Ecto neural progenitor cell (in vitro differentiated cells): Measurements from ENCODE around the gene PRR5.
A peak's percentile ranks its signal among the peaks of the same experiment; 100 is the strongest.
"Not testable (repeated sequence)": the region's sequence is repeated elsewhere in the genome, so short reads cannot be mapped to it uniquely, and the experiment has no call there.

Experiments used
- DNase-seq: peaks from one replicate; pipeline ENCODE4 v3.0.0-alpha.2; 2018; ENCODE audit warnings: low spot score

Gene PRR5

DNA sequence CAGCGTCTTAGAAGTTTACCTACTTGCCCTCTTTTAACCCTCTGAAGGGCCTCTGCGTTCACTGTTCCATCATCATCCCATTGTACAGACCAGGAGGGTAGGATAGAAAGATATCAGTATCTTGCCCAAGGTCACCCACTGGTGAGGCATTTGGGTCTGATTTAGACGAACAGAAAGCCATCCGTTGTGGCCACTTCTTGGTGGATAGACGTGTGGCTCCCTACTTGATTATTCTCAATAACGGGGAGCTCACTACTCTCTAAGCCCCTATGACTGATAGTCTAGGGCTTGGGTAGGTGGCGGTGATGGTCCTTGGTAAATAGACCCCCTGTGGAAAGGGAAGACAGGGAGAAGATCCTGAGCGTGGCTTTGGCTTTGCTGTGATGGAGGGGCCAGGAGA is 28.6 kb upstream of the PRR5 start:
- no peak for DNase-seq

DNA sequence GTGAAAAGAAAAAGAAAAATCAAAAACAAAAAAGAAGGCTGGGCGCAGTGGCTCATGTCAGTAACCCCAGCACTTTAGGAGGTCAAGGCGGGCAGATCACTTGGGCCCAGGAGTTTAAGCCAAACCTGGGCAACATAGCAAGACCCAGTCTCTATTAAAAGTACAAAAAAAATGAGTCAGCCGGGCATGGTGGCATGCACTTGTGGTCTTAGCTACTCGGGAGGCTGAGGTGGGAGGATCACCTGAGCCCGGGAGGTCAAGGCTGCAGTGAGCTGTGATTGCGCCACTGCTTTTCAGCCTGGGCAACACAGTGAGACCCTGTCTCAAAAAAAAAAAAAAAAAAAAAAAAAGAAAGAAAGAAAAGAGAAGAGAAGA is 26.0 kb upstream of the PRR5 start:
- DNase-seq: not testable (repeated sequence)

GRCh38 chr22:44676441-44677352 is 25.3 kb upstream of the PRR5 start:
- DNase-seq: no peak

GRCh38 chr22:44677353-44677840 is 24.6 kb upstream of the PRR5 start:
- DNase-seq: no peak

- no peak for DNase-seq
These were observed 24.0 kb upstream of the PRR5 start for GRCh38 chr22:44677871-44678555.

DNA sequence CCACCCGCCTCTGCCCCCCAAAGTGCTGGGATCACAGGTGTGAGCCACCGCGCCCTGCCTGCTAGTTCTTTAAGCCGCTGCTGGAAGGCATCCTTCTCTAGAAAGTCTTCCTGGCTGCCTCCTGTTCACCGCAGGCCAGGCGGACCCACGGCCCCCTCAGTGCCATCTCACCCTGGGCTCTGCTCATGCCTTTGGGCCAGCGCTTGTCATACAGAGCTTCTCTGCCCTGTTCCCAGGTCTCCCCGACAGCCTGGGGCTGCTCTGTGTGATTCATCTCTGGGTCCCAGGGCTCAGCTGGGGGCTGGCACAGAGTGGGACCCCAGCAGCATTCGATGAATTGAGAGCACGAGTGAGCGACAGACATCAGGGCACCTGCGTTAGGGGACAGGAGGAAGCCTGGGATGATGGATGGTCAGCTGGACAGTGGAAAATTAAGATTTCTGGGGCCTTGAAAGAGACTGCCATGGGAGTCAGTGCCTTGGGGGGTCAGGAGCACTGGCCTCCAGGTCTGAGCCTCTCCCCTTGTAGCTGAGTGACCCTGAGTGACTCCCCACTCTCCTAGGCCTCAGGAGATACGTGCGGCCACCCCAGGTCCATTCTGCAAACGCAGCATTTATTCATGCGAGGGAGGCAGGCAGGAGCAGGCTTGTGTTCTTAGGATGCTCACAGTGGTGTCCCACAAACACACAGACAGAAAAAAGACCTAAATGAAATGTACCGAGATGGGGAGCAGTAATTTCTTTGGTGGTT is 23.3 kb upstream of the PRR5 start:
- no peak for DNase-seq

DNA sequence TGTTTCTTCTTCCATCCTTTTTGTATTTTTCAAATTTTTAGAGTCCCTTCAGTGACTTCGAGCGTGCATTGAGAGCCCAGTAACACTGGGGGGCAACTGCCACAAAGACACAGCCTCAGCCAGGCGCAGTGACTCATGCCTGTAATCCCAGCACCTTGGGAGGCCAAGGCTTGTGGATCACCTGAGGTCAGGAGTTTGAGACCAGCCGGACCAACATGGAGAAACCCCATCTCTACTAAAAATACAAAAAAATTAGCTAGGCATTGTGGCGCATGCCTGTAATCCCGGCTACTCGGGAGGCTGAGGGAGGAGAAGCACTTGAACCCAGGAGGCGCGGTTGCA is 22.7 kb upstream of the PRR5 start:
- not testable (repeated sequence) for DNase-seq

- no peak for DNase-seq
These were observed 21.9 kb upstream of the PRR5 start for GRCh38 chr22:44680058-44680457.

DNA sequence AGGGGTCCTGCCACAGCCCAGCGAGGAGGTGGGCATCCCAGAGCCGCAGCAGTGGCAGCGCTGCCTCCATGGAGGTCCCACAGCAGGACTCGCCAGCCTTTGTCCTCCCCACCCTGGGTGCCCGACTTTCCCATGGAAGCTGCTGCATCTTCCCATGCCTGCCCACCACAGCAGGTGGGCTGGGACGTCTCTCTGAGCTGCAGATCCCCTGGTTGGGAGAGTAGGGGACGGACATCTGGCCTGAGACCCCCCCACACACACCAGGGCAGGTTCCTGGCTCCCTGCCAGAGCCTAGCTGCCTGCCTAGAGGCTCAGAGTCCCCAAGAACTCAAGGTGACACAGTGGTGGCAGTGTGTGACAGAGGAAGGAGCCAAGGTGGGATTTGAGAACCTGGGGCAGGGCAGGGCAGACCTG is 21.5 kb upstream of the PRR5 start:
- DNase-seq: no peak

DNA sequence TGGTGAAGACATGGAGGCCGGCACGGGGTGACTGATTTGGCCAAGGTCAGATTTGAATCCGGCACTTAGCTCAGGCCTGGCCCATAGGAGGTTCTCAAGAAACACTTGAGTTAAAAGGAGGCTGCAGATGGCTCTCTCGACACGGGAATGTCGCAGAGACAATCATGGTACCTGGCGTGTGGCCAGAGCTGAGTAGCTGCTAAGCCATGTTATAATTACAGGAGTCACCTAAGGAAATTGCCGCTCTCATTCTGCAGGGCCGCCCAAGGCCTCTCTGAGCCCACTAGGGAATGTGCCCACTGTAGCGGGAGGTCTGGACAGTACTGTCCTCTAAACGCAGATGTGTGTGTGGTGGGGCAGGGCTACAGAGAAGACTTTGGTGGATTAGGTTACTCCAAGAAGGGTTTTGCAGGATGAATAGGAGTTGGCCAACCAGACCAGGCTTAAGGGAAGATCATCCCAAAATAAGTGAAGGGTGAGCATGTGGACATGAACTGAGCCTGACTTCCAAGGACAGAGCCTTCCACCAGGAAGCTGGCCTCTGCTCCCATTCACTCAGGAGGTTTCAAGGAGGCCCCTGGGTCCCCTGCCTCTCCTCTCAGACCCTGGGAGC is 19.3 kb upstream of the PRR5 start:
- no peak for DNase-seq

DNA sequence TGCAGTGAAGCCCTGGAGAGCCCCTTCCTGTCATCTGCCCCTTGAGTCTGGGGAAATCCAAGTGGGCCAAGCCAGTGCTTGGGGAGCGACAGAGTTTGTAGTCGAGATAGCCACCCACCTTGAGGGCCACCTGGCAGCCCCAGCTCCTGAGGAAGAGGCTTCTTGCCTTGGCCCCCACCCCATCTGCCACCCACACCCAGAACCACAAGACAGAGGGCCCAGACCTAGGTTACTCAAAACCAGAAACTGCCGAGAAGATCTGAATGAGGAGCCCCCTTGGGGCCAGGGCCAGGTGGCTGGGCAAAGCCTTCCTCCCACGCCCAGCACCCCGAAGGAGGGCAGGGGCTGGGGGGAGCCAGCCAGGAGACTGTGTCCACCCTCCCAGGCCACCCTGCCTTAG is 18.8 kb upstream of the PRR5 start:
- no peak for DNase-seq

DNA sequence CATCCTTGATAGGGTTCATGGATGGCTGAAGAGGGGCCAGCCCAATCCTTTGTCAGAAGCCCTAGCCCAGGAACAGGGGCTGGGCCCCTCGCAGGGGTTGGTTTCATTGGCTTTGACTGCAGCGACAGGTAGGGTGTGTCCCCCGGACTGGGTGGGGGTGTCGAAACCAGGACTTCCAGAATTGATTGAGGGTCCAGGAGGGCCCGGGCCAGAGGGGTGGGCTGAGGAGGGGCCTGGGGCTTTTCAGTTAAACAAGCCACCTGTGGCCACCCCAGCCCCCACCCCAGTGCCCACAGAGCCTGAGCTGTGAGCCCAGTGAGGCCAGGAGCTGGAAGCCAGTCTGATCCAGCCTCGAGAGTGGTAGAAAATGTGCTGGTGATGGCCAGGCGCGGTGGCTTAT is 18.1 kb upstream of the PRR5 start:
- no peak for DNase-seq

DNA sequence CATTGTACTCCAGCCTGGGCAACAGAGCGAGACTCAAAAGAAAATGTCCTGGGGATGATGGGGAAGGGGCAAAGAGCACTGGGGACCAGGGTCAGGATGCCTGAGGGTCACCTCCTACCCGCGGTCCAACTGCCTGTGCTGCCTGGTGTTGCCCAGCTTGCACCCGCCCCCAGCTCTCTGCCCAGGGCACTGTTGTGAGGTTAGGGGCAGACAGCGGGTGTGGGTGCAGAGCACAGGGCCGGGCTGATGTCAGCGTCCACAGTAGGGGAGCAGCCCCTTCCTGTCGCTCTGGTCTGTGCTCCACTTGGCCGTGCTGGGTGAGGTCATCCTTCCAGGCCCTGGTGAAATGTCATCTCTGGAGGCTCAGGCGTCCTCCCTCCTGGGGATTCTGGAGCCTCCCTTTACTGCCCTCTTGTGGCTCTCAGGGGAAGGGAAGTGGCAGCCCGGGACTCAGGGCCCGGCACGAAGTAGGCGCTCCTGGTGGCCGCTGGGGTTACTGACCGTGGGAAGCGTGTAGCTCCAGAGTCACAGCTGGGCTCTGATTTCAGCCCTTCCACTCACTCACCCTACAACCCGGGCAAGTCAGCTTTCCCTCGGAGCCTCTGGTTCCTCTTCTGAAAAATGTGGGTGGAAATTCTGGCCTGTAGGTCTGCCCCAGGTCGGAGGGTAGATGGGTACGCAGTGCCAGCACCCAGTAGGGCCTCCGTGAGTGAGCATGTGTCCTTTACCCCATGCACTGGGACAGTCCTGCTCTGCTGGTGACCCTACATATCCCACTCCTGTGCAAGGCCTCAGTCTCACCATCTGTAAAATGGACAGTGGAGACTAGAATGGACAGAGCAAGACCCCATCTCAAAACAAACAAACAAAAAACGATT is 17.3 kb upstream of the PRR5 start:
- DNase-seq: peak; percentile 92

GRCh38 chr22:44685384-44686056 is 16.5 kb upstream of the PRR5 start:
- peak; percentile 78 for DNase-seq

GRCh38 chr22:44686873-44687600 is 15.0 kb upstream of the PRR5 start:
- DNase-seq: no peak

- DNase-seq: no peak
These were observed 12.8 kb upstream of the PRR5 start for GRCh38 chr22:44689173-44689572.

- DNase-seq: no peak
These were observed 12.0 kb upstream of the PRR5 start for GRCh38 chr22:44689915-44690524.

DNA sequence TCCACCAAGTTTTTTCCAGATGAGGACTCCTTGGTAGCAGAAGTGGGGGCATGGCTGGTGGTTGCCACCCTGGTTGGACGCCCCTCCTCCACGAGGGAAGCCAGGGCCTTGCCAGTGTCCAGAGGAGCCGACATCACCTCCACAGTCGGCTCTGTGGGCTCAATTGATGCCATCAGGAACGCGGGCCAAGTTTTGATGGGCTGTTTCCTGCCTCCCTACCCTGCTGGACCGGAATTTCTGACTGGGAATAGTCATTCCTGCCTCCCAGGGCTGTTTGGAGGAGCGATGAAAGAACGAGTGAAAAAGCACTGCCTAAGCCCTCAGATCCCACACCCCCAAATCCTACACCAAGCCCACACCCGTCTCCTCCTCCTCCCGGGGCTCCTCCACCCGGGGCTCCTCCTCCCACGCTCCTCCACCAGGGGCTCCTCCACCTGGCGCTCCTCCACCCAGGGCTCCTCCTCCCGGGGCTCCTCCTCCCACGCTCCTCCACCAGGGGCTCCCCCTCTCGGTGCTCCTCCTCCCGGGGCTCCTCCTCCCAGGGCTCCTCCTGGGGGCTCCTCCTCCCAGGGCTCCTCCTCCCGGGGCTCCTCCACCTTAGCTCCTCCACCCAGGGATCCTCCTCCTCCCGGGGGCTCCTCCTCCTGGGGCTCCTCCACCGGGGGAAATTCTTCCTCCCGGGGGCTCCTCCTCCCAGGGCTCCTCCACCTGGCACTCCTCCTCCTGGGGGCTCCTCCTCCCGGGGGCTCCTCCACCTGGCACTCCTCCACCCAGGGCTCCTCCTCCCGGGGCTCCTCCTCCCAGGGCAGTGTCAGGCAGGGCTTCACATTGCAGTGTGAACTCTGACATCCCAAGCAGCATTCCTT is 10.0 kb upstream of the PRR5 start:
- no peak for DNase-seq

- no peak for DNase-seq
These were observed 9.4 kb upstream of the PRR5 start for GRCh38 chr22:44692662-44693007.
